Mesenchymal stem cell (in vitro differentiated cells and primary cell): Measurements from ENCODE around the gene DNAJC30. TPM values are rescaled to one million over a fixed set of nuclear protein-coding genes. Genes with fewer than 3 reads are reported as not detected.

Experiments
- DNase-seq: peaks from one replicate; pipeline ENCODE4 v3.0.0-alpha.2; 2013
- H2AFZ ChIP-seq: one replicate; pipeline ENCODE4 v1.6.1; 2013; ENCODE audit warnings: low read depth, mild to moderate bottlenecking, control low read depth, inconsistent platforms, low read length, moderate library complexity
- H2AK5ac ChIP-seq: 2 replicates; pipeline ENCODE4 v1.6.1; 2013; ENCODE audit warnings: low read length, moderate library complexity, mild to moderate bottlenecking, inconsistent platforms; ENCODE audit not compliant: severe bottlenecking
- H2BK120ac ChIP-seq: one replicate; pipeline ENCODE4 v1.6.1; 2013; ENCODE audit warnings: low read depth, mild to moderate bottlenecking, inconsistent platforms, low read length, moderate library complexity
- H2BK12ac ChIP-seq, 2 experiments: one replicate each; pipeline ENCODE4 v1.6.1; 2013; ENCODE audit warnings: inconsistent platforms in 2 of 2, low read length in 2 of 2, mild to moderate bottlenecking in 2 of 2, moderate library complexity in 2 of 2, control low read depth in 1 of 2
- H2BK15ac ChIP-seq: one replicate; pipeline ENCODE4 v1.6.1; 2013; ENCODE audit warnings: mild to moderate bottlenecking, low read depth, inconsistent platforms; ENCODE audit not compliant: poor library complexity, severe bottlenecking
- H2BK5ac ChIP-seq: 2 replicates; pipeline ENCODE4 v1.6.1; 2013; ENCODE audit warnings: low read depth, mild to moderate bottlenecking, low read length, control low read depth, inconsistent platforms; ENCODE audit not compliant: poor library complexity, severe bottlenecking
- H3K14ac ChIP-seq, 2 experiments: one replicate each; pipeline ENCODE4 v1.6.1; 2013; ENCODE audit warnings: inconsistent platforms in 2 of 2, low read length in 2 of 2, control low read depth in 1 of 2, mild to moderate bottlenecking in 1 of 2, moderate library complexity in 1 of 2
- H3K18ac ChIP-seq, 2 experiments: one replicate each; pipeline ENCODE4 v1.6.1; 2013; ENCODE audit warnings: inconsistent platforms in 2 of 2, low read length in 2 of 2, control low read depth in 1 of 2, low read depth in 1 of 2, mild to moderate bottlenecking in 1 of 2
- H3K23ac ChIP-seq, 2 experiments: one replicate each; pipeline ENCODE4 v1.6.1; 2013; ENCODE audit warnings: inconsistent platforms in 2 of 2, low read length in 2 of 2, mild to moderate bottlenecking in 2 of 2, moderate library complexity in 2 of 2, control low read depth in 1 of 2
- H3K27ac ChIP-seq: 2 replicates; pipeline ENCODE4 v1.5.1; 2013; ENCODE audit warnings: mild to moderate bottlenecking, moderate library complexity, low read length, control low read depth, inconsistent platforms; ENCODE audit not compliant: poor library complexity, severe bottlenecking
- H3K27me3 ChIP-seq, 2 experiments: 2 replicates each; pipeline versions ENCODE4 v1.6.1 to v1.7.0; 2013; ENCODE audit warnings: low read length in 2 of 2, mild to moderate bottlenecking in 2 of 2, moderate library complexity in 2 of 2, control low read depth in 1 of 2, inconsistent platforms in 1 of 2; ENCODE audit not compliant: control insufficient read depth in 1 of 2, insufficient read depth in 1 of 2
- H3K36me3 ChIP-seq, 2 experiments: 2 replicates each; pipeline versions ENCODE4 v1.6.1 to v1.7.0; 2013; ENCODE audit warnings: low read length in 2 of 2, control low read depth in 1 of 2, inconsistent platforms in 1 of 2, low read depth in 1 of 2, mild to moderate bottlenecking in 1 of 2; ENCODE audit not compliant: insufficient read depth in 2 of 2, control insufficient read depth in 1 of 2
- H3K4ac ChIP-seq, 2 experiments: one replicate each; pipeline ENCODE4 v1.6.1; 2013; ENCODE audit warnings: inconsistent platforms in 2 of 2, low read length in 2 of 2, mild to moderate bottlenecking in 2 of 2, moderate library complexity in 2 of 2, control low read depth in 1 of 2, low read depth in 1 of 2
- H3K4me1 ChIP-seq: 2 replicates; pipeline ENCODE4 v1.6.1; 2013; ENCODE audit warnings: low read depth, low read length, control low read depth; ENCODE audit not compliant: control insufficient read depth, insufficient read depth
- H3K4me2 ChIP-seq: 2 replicates; pipeline ENCODE4 v1.6.1; 2013; ENCODE audit warnings: low read length, mild to moderate bottlenecking, inconsistent platforms; ENCODE audit not compliant: poor library complexity, severe bottlenecking
- H3K4me3 ChIP-seq, 2 experiments: 2 replicates each; pipeline versions ENCODE4 v1.5.1 to v1.7.0; 2013; ENCODE audit warnings: low read length in 2 of 2, mild to moderate bottlenecking in 2 of 2, control low read depth in 1 of 2, low read depth in 1 of 2; ENCODE audit not compliant: insufficient read depth in 1 of 2
- H3K79me1 ChIP-seq: replicated peaks from 2 replicates; pipeline ENCODE4 v1.6.1; 2013; ENCODE audit warnings: mild to moderate bottlenecking, control low read depth, low read length, inconsistent platforms; ENCODE audit not compliant: poor library complexity, severe bottlenecking
- H3K9ac ChIP-seq: 2 replicates; pipeline ENCODE4 v1.7.0; 2013; ENCODE audit warnings: mild to moderate bottlenecking, low read length, moderate library complexity
- H3K9me3 ChIP-seq: 2 replicates; pipeline ENCODE4 v1.7.0; 2013; ENCODE audit warnings: mild to moderate bottlenecking, low read length; ENCODE audit not compliant: control insufficient read depth
- H4K8ac ChIP-seq: one replicate; pipeline ENCODE4 v1.6.1; 2013; ENCODE audit warnings: inconsistent platforms, mild to moderate bottlenecking, low read length, moderate library complexity
- H4K91ac ChIP-seq: one replicate; pipeline ENCODE4 v1.6.1; 2013; ENCODE audit warnings: mild to moderate bottlenecking, low read length, inconsistent platforms
- WGBS: methylation state at CpG from one replicate; pipeline ENCODE4 v1.1.7; 2013; ENCODE audit warnings: mixed read lengths; 5-methylcytosine and 5-hydroxymethylcytosine counted together
- small RNA-seq: library from polyadenylated mRNA; stranded (forward); fragments of <200 nt; extraction: miRNeasy Mini kit (QIAGEN cat#:217004); gene quantifications from one replicate; pipeline ENCODE3, GENCODE V24; 2013; ENCODE audit warnings: low read depth

The DNAJC30 gene

GRCh38 chr7:73633844-73634243 is 49.4 kb downstream of the DNAJC30 start:
- Histone ChIP-seq H2BK12ac (no peak overlapping the region), H3K9ac (no peak overlapping the region), H2BK120ac (no peak overlapping the region), H3K23ac (no peak overlapping the region), H3K14ac (no peak overlapping the region), H3K18ac (no peak overlapping the region), H3K4me3 (no peak overlapping the region), H3K27me3 (peaks cover 2 to 30% of the 10 kb centered on the region in 2 experiments), H4K8ac (no peak overlapping the region), H2BK5ac (no peak overlapping the region), H3K79me1 (no peaks in the 10 kb centered on the region), H3K4me2 (no peak overlapping the region), H3K36me3 (no peaks in the 10 kb centered on the region), H3K4ac (no peak overlapping the region), H2AFZ (no peak overlapping the region), H2AK5ac (no peak overlapping the region), H4K91ac (no peak overlapping the region), H3K27ac (no peak overlapping the region), H3K9me3 (no peaks in the 10 kb centered on the region), H3K4me1 (peaks cover 6% of the 10 kb centered on the region), H2BK15ac (no peak overlapping the region)
- 85% methylated on average over 8 of the region's 8 CpGs for WGBS
- no peak for DNase-seq

- Histone ChIP-seq H3K4ac (no peak overlapping the region), H3K9me3 (no peaks in the 10 kb centered on the region), H3K14ac (no peak overlapping the region), H2BK15ac (no peak overlapping the region), H3K4me1 (peaks cover 6% of the 10 kb centered on the region), H3K27ac (no peak overlapping the region), H3K4me2 (no peak overlapping the region), H3K27me3 (peaks cover 7 to 35% of the 10 kb centered on the region in 2 experiments), H2BK5ac (no peak overlapping the region), H2AFZ (no peak overlapping the region), H2AK5ac (no peak overlapping the region), H2BK12ac (no peak overlapping the region), H4K91ac (no peak overlapping the region), H2BK120ac (no peak overlapping the region), H3K18ac (no peak overlapping the region), H3K9ac (no peak overlapping the region), H4K8ac (no peak overlapping the region), H3K23ac (no peak overlapping the region), H3K79me1 (no peaks in the 10 kb centered on the region), H3K4me3 (no peak overlapping the region), H3K36me3 (no peaks in the 10 kb centered on the region)
- no peak for DNase-seq
- 87% methylated on average over 7 of the region's 7 CpGs for WGBS
Measured at GRCh38 chr7:73633323-73633722, 49.9 kb downstream of the DNAJC30 start.

DNA sequence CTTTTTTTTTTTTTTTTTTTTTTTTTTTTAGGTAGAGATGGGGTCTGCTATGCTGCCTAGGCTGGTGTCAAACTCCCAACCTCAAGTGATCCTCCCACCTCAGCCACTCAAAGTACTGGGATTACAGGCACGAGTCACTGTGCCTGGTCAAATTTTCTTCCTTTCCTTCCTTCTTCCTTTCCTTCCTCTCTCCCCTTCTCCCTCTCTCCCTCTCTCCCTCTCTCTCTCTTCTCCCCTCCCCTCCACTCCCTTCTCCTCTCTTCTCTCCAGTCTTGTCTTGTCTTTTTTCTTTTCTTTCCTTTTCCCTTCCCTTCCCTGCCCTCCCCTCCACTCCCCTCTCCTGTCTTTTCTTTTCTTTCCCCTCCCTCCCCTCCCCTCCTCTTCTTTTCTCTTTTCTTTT is 51.7 kb downstream of the DNAJC30 start:
- H3K9me3 ChIP-seq, result no peaks in the 10 kb centered on the region
- no peak overlapping the region for H2AK5ac ChIP-seq
- no peaks in the 10 kb centered on the region for H3K79me1 ChIP-seq
- H2BK5ac ChIP-seq, result no peak overlapping the region
- no peak overlapping the region for H4K8ac ChIP-seq
- no peak for DNase-seq
- no peak overlapping the region for H2AFZ ChIP-seq
- no peak overlapping the region for H3K4me2 ChIP-seq
- 56% methylated on average over 1 of the region's 1 CpG for WGBS
- H3K27me3 ChIP-seq, result peaks cover 24 to 53% of the 10 kb centered on the region in 2 experiments
- peaks cover 6% of the 10 kb centered on the region for H3K4me1 ChIP-seq
- no peak overlapping the region for H3K4me3 ChIP-seq
- no peak overlapping the region for H2BK120ac ChIP-seq
- H3K14ac ChIP-seq, result no peak overlapping the region
- H3K27ac ChIP-seq, result no peak overlapping the region
- no peak overlapping the region for H2BK12ac ChIP-seq
- no peak overlapping the region for H4K91ac ChIP-seq
- H3K23ac ChIP-seq, result no peak overlapping the region
- no peak overlapping the region for H3K9ac ChIP-seq
- H3K4ac ChIP-seq, result no peak overlapping the region
- no peak overlapping the region for H2BK15ac ChIP-seq
- H3K18ac ChIP-seq, result no peak overlapping the region
- no peaks in the 10 kb centered on the region for H3K36me3 ChIP-seq

Small RNA genes within 50 kb of the gene (small RNA-seq; reads per million reads assigned to genes)
- gene MIR4284 (not detected), gene RN7SL265P (not detected)
